LoVo (cell line): ENCODE measurements around the gene NHLRC2.
"Not testable (repeated sequence)": the region's sequence is repeated elsewhere in the genome, so short reads cannot be mapped to it uniquely, and the experiment has no call there.

Experiments
- DNase-seq: peaks from one replicate; pipeline ENCODE4 v3.0.0-alpha.2; 2016; ENCODE audit warnings: low spot score

NHLRC2 gene, protein sequence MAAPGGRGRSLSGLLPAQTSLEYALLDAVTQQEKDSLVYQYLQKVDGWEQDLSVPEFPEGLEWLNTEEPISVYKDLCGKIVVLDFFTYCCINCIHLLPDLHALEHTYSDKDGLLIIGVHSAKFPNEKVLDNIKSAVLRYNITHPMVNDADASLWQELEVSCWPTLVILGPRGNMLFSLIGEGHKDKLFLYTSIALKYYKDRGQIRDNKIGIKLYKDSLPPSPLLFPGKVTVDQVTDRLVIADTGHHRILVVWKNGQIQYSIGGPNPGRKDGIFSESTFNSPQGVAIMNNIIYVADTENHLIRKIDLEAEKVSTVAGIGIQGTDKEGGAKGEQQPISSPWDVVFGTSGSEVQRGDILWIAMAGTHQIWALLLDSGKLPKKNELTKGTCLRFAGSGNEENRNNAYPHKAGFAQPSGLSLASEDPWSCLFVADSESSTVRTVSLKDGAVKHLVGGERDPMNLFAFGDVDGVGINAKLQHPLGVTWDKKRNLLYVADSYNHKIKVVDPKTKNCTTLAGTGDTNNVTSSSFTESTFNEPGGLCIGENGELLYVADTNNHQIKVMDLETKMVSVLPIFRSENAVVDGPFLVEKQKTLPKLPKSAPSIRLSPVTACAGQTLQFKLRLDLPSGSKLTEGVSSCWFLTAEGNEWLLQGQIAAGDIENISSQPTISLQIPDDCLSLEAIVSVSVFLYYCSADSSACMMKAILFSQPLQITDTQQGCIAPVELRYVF

GRCh38 chr10:113854013-113854760 lies at the start of gene NHLRC2, which contains the start of gene DCLRE1A:
TSS of gene NHLRC2 (plus strand) at chr10:113854661. CDS start at chr10:113854873, 212 bp downstream.
TSS of gene DCLRE1A (minus strand) at chr10:113854082. CDS start at chr10:113853182, 900 bp downstream.
- DNase-seq: peak; percentile 80

DNA sequence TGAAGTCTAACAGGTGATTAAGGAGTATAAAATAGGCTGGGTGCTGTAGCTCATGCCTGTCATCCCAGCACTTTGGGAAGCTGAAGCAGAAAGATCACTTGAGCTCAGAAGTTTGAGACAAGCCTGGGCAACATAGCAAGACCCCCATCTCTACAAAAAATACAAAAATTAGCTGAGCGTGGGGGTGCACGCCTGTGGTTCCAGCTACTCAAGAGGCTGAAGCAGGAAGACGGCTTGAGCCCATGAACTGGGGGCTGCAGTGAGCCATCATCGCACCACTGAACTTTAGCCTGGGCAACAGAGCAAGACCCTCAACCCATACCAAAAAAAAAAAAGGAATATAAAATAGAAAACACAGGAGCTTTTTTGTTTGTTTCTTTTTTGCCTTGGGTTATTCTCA lies 48.0 kb upstream of the NHLRC2 start:
- no peak for DNase-seq

GRCh38 chr10:113808168-113808567 lies 46.3 kb upstream of the NHLRC2 start:
- no peak for DNase-seq

GRCh38 chr10:113814700-113815099 lies 39.8 kb upstream of the NHLRC2 start:
- not testable (repeated sequence) for DNase-seq

- DNase-seq: no peak
Observed at GRCh38 chr10:113819989-113820388, 34.5 kb upstream of the NHLRC2 start.

- DNase-seq: no peak
Observed at GRCh38 chr10:113820507-113820906, 34.0 kb upstream of the NHLRC2 start.

DNA sequence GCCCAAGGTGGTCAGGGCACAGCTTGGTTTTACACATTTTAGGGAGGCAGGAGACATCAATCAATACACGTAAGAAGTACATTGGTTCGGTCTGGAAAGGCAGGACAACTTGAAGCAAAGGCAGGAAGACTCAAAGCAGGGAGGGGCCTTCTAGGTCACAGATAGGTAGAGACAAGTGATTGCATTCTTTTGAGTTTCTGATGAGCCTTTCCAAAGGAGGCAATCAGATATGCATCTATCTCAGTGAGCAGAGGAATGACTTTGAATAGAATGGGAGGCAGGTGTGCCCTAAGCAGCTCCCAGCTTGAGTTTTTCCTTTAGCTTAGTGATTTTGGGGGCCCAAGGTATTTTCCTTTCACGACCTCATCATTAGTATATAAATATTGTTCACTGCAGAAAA lies 33.2 kb upstream of the NHLRC2 start:
- not testable (repeated sequence) for DNase-seq

GRCh38 chr10:113822174-113822573 lies 32.3 kb upstream of the NHLRC2 start:
- no peak for DNase-seq

GRCh38 chr10:113823389-113823788 lies 31.1 kb upstream of the NHLRC2 start:
- no peak for DNase-seq

GRCh38 chr10:113825791-113826190 lies 28.7 kb upstream of the NHLRC2 start:
- no peak for DNase-seq

GRCh38 chr10:113828567-113828966 lies 25.9 kb upstream of the NHLRC2 start:
- not testable (repeated sequence) for DNase-seq

DNA sequence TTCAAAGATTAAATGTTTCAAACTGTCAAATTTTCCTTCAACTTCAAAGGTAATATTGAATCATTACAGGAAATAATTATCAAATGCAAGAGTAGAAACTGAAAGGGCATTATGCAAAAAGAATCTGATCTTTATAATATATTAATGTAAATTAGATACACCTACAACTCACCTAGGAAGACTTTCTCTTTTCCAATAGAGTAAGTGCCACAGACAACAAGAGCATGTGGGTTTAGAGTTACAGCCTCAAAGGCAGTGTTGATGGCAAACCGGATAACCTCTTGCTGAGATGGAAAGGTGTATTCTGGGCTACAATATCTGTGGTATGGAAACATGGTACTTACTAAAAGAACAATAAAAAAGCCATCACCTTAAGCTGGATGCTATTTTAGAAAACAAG lies 12.3 kb upstream of the NHLRC2 start:
- DNase-seq: no peak

DNA sequence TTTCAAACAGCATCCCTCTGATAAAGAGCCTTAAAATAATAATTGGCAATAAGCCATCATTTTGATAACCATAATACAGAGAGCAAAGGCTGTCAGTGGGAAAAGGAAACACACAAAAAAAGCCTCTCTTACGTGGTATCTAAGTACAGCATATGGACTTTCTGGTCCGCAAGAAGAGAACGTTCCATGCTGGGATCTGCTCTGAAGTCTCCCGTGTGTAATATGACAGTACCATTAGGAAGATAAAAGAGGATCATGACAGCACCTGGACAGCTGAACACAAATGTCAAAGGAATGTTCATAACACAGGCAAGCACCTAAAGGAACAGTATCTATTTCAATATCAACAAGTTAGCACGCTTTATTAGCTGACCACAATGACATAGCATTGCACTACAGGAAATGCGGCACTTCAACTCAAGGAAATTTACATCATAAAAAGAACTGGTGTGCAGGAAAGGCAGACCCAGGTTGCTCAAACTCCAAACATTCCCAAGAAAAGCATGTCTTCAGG lies 10.4 kb upstream of the NHLRC2 start:
- no peak for DNase-seq

DNA sequence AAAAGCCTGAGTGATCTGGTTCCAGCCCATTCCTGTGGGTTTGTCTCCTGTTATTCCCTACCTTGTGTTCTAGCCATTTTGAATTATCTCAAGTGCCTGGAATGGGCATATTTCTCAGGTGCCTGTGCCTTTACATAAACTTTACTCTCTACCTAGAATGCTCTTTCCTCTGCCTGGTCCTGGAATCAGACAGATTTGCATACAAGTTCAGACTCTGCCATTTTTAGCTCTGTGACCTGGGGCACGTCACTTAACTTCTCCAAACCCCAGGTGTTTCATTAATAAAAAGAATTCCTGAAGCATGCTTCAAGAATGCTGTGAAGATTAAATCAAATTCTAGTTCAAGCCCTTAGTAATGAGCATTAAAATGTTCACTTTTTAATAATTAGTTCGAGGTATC lies 8.4 kb upstream of the NHLRC2 start:
- DNase-seq: no peak

DNA sequence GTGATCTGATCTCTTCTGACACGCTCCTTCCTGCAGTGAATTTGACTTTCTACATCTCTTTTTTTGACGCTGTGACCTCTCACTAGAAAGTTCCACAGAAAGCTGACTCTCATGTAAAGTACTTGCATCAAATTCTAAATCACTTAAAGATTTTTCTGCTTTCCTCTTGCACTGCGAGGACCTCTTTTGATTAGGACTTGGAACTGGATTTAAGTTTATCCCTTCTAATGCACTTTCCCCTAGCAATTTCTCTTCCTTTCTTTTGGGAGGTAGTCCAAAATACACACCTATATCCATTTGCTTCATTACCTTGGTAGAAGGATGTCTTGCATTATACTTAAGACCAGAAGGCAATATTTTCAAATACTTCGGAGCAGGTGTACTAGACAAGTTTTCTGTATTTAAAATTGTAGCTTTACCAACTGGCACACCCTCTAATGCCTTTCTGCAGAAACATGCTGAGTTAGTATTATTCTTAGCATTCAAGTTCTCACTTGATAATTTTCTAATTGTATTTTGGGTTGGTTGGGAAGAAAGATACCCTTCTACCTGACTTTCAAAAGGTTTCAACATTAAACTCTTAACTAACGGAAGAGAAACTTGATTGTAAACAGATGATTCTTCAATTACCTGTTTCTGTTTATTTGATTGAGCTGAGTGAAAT lies 5.2 kb upstream of the NHLRC2 start:
- DNase-seq: no peak

DNA sequence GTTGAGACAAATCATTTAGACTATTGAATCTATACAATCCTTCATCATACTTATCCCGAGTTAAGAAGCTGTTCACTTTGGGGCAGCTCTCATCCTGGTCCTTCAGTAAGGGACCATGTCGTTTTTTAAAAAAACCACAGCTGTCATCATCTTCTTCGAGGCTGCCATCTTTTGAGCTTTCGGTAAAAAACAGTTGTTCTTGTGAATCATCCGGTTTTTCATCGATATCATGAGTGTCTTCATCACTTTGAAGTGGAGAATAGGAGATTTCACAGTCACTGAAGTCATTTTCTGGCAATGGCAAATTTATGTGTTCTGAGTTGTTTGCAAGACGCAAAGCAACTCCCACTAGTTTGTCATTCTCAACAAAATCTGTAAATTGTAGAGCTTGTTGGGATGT lies 4.5 kb upstream of the NHLRC2 start:
- no peak for DNase-seq

GRCh38 chr10:113853578-113854012 lies 866 bp upstream of the NHLRC2 start:
- DNase-seq: no peak

GRCh38 chr10:113854761-113855588 lies 514 bp downstream of the NHLRC2 start:
- DNase-seq: peak; percentile 62

GRCh38 chr10:113856563-113856962 lies 2.1 kb downstream of the NHLRC2 start:
- no peak for DNase-seq

GRCh38 chr10:113857210-113857609 lies 2.7 kb downstream of the NHLRC2 start:
- no peak for DNase-seq

GRCh38 chr10:113858541-113858940 lies 4.1 kb downstream of the NHLRC2 start:
- DNase-seq: no peak
